GM23338 (cell line): ENCODE data around the gene GPSM1. TPM values are rescaled to one million over a fixed set of nuclear protein-coding genes. Genes with fewer than 3 reads are reported as not detected.

Experiments used
- ATAC-seq: fragments of 200-7000 bp; cut with Tn5 transposase; 3 replicates; pipeline ENCODE4 v1.9.1; 2020
- DNase-seq: peaks from one replicate; pipeline ENCODE4 v3.0.0-alpha.2; 2015; ENCODE audit warnings: low spot score
- H2AFZ ChIP-seq: fragments of 200-600 bp; sonication (generic); 2 replicates; pipeline ENCODE4 v1.8.0; 2016; ENCODE audit warnings: antibody characterized with exemption, mild to moderate bottlenecking, moderate library complexity
- H3F3A ChIP-seq: fragments of 200-600 bp; sonication (generic); replicated peaks from 2 replicates; pipeline ENCODE4 v1.8.0; 2017; ENCODE audit warnings: antibody characterized with exemption, mixed run types, low read depth
- H3K27ac ChIP-seq: fragments of 200-600 bp; sonication (generic); 2 replicates; pipeline ENCODE4 v1.6.1; 2016; ENCODE audit warnings: low read depth
- H3K27me3 ChIP-seq: fragments of 200-600 bp; sonication (generic); 2 replicates; pipeline ENCODE4 v1.8.0; 2016; ENCODE audit warnings: mild to moderate bottlenecking, mixed run types, moderate library complexity; ENCODE audit not compliant: insufficient read depth
- H3K36me3 ChIP-seq: fragments of 200-600 bp; sonication (generic); 2 replicates; pipeline ENCODE4 v1.8.0; 2016; ENCODE audit warnings: mild to moderate bottlenecking; ENCODE audit not compliant: insufficient read depth
- H3K4me1 ChIP-seq: fragments of 200-600 bp; sonication (generic); 2 replicates; pipeline ENCODE4 v1.8.0; 2016; ENCODE audit warnings: mild to moderate bottlenecking, moderate library complexity; ENCODE audit not compliant: insufficient read depth
- H3K4me2 ChIP-seq: fragments of 200-600 bp; sonication (generic); 2 replicates; pipeline ENCODE4 v1.7.1; 2017; ENCODE audit warnings: mixed run types
- H3K4me3 ChIP-seq: fragments of 200-600 bp; sonication (generic); 2 replicates; pipeline ENCODE4 v1.6.1; 2016; ENCODE audit warnings: mixed run types
- H3K79me2 ChIP-seq: fragments of 200-600 bp; sonication (generic); replicated peaks from 2 replicates; pipeline ENCODE4 v1.8.0; 2017; ENCODE audit warnings: mild to moderate bottlenecking; ENCODE audit not compliant: insufficient read depth
- H3K9me2 ChIP-seq: fragments of 200-600 bp; sonication (generic); 2 replicates; pipeline ENCODE4 v1.8.0; 2017; ENCODE audit not compliant: insufficient read depth
- H4K20me1 ChIP-seq: fragments of 200-600 bp; sonication (generic); replicated peaks from 2 replicates; pipeline ENCODE4 v1.8.0; 2017; ENCODE audit warnings: mild to moderate bottlenecking; ENCODE audit not compliant: insufficient read depth
- H3K27ac Mint-ChIP-seq: 2 replicates; pipeline ENCODE4 v1.8.0; 2020; ENCODE audit warnings: inconsistent platforms, mild to moderate bottlenecking, moderate library complexity, mixed read lengths
- H3K27me3 Mint-ChIP-seq: 3 replicates; pipeline ENCODE4 v1.8.0; 2022; ENCODE audit warnings: low read depth, mild to moderate bottlenecking, moderate library complexity, mixed read lengths, inconsistent platforms; ENCODE audit not compliant: insufficient read depth, poor library complexity
- H3K36me3 Mint-ChIP-seq: 3 replicates; pipeline ENCODE4 v1.8.0; 2021; ENCODE audit warnings: low read depth, mild to moderate bottlenecking, inconsistent platforms, moderate library complexity, mixed read lengths
- H3K4me1 Mint-ChIP-seq: 3 replicates; pipeline ENCODE4 v1.8.0; 2020; ENCODE audit warnings: mild to moderate bottlenecking, inconsistent platforms, mixed read lengths
- H3K4me3 Mint-ChIP-seq: 3 replicates; pipeline ENCODE4 v1.8.0; 2021; ENCODE audit warnings: moderate library complexity, mild to moderate bottlenecking, inconsistent platforms, mixed read lengths
- H3K9me3 Mint-ChIP-seq: 3 replicates; pipeline ENCODE4 v1.8.0; 2020; ENCODE audit warnings: moderate library complexity, mild to moderate bottlenecking, inconsistent platforms, mixed read lengths
- CREB1 ChIP-seq: fragments of 250-450 bp; sonication (Bioruptor Pico); IDR thresholded peaks from 2 replicates; pipeline ENCODE4 v1.5.0; 2020; ENCODE audit warnings: low read depth, mild to moderate bottlenecking, moderate library complexity
- CTCF ChIP-seq, 2 experiments: fragments of 200-600 bp in 1 of 2; sonication (generic) in 1 of 2; conservative IDR thresholded peaks; 2 replicates each; pipeline versions ENCODE4 v1.5.1 to v1.6.1; 2016 to 2017; ENCODE audit warnings: antibody characterized with exemption in 2 of 2, low read depth in 2 of 2, mild to moderate bottlenecking in 2 of 2, moderate library complexity in 1 of 2
- ETS1 ChIP-seq: IDR thresholded peaks from 2 replicates; pipeline ENCODE4 v1.6.1; 2016; ENCODE audit warnings: antibody characterized with exemption
- EZH2 ChIP-seq: fragments of 200-600 bp; sonication (generic); IDR thresholded peaks from one replicate; pipeline ENCODE4 v1.8.0; 2017; ENCODE audit warnings: antibody characterized with exemption, mild to moderate bottlenecking, low read depth; ENCODE audit not compliant: unreplicated experiment
- EZH2phosphoT487 ChIP-seq: fragments of 200-600 bp; sonication (generic); IDR thresholded peaks from one replicate; pipeline ENCODE4 v1.8.1; 2018; ENCODE audit warnings: antibody characterized with exemption; ENCODE audit not compliant: unreplicated experiment
- JUNB ChIP-seq: IDR thresholded peaks from one replicate; pipeline ENCODE4 v1.6.1; 2016; ENCODE audit warnings: antibody characterized with exemption; ENCODE audit not compliant: unreplicated experiment
- NANOG ChIP-seq: IDR thresholded peaks from 2 replicates; pipeline ENCODE4 v1.6.1; 2016; ENCODE audit warnings: antibody characterized with exemption, borderline replicate concordance
- POLR2AphosphoS5 ChIP-seq: IDR thresholded peaks from 2 replicates; pipeline ENCODE4 v1.6.1; 2016; ENCODE audit warnings: antibody characterized with exemption, low read depth
- REST ChIP-seq: IDR thresholded peaks from one replicate; pipeline ENCODE4 v1.6.1; 2018; ENCODE audit warnings: antibody characterized with exemption; ENCODE audit not compliant: unreplicated experiment
- STAT1 ChIP-seq: IDR thresholded peaks from one replicate; pipeline ENCODE4 v1.6.1; 2016; ENCODE audit warnings: antibody characterized with exemption; ENCODE audit not compliant: unreplicated experiment
- ZNF114 ChIP-seq: fragments of 250-450 bp; sonication (Bioruptor Pico); IDR thresholded peaks from 2 replicates; pipeline ENCODE4 v1.5.0; 2020; ENCODE audit warnings: mild to moderate bottlenecking, moderate library complexity
- ZNF331 ChIP-seq: fragments of 250-450 bp; sonication (Bioruptor Pico); IDR thresholded peaks from 2 replicates; pipeline ENCODE4 v1.5.0; 2020; ENCODE audit warnings: low read depth, mild to moderate bottlenecking, moderate library complexity
- ZNF462 ChIP-seq: fragments of 250-450 bp; sonication (Bioruptor Pico); IDR thresholded peaks from 2 replicates; pipeline ENCODE4 v1.5.0; 2020; ENCODE audit warnings: mild to moderate bottlenecking, moderate library complexity
- polyA plus RNA-seq: library from polyadenylated mRNA; unstranded; fragments of >200 nt; fragmentation: Nextera tagmentation; extraction: Ambion mirVana; gene quantifications from 2 replicates; pipeline ENCODE4 v1.2.1, GENCODE V29; 2016
- total RNA-seq: library from RNA; depleted of rRNA; stranded (reverse); fragments of >200 nt; shearing (Covaris generic); gene quantifications from 2 replicates; pipeline ENCODE4 v1.2.3, GENCODE V29; 2014

GPSM1 gene
- total and polyA plus RNA-seq, 2 experiments from 2014 or later, result 4.8 to 23.2 TPM

GRCh38 chr9:136331556-136332481, 4.5 kb downstream of the GPSM1 start:
- Histone ChIP-seq H3K9me2 (no peaks in the 10 kb centered on the region), H2AFZ (no peak overlapping the region), H3K4me1 (peaks cover 7% of the 10 kb centered on the region), H3K4me2 (no peak overlapping the region), H3K27ac (no peak overlapping the region), H3K79me2 (no peaks in the 10 kb centered on the region; the same call in 1 of the 2 replicates), H4K20me1 (no peaks in the 10 kb centered on the region), H3K4me3 (no peak overlapping the region), H3K36me3 (no peaks in the 10 kb centered on the region), H3F3A (no peaks in the 10 kb centered on the region), H3K27me3 (no peaks in the 10 kb centered on the region)
- H3K27ac Mint-ChIP-seq, result no peak overlapping the region
- no peaks in the 10 kb centered on the region for H3K36me3 Mint-ChIP-seq
- peaks cover 4% of the 10 kb centered on the region for H3K4me1 Mint-ChIP-seq
- TF ChIP-seq EZH2phosphoT487 (no peak), JUNB (no peak), POLR2AphosphoS5 (no peak), ETS1 (no peak), NANOG (no peak), ZNF462 (CRISPR knock-in tag) (no peak), EZH2 (no peak), CREB1 (CRISPR knock-in tag) (no peak), ZNF331 (CRISPR knock-in tag) (no peak), STAT1 (no peak), REST (no peak), ZNF114 (CRISPR knock-in tag) (no peak), CTCF (conservative IDR thresholded peaks at IDR 0.05; ENCODE audit: low read depth in 2 of 2) (no peak)
- peaks cover 7% of the 10 kb centered on the region for H3K27me3 Mint-ChIP-seq
- no peak overlapping the region for H3K4me3 Mint-ChIP-seq
- ATAC-seq, result no peak
- H3K9me3 Mint-ChIP-seq, result no peaks in the 10 kb centered on the region
- no peak for DNase-seq
